Esophagus (tissue), 2 donors: ENCODE results near the gene DNAL4. TPM values are rescaled to one million over a fixed set of nuclear protein-coding genes. Genes with fewer than 3 reads are reported as not detected.

Experiments used
- H3K27ac ChIP-seq, 2 donors: one replicate each; pipeline ENCODE4 v1.5.1; 2013; ENCODE audit warnings: low read depth in 2 of 2, mild to moderate bottlenecking in 2 of 2, inconsistent platforms in 1 of 2, low read length in 1 of 2, moderate library complexity in 1 of 2
- H3K27me3 ChIP-seq, 2 donors: one replicate each; pipeline ENCODE4 v1.6.1; 2013; ENCODE audit warnings: low read length in 2 of 2, control low read depth in 1 of 2, mild to moderate bottlenecking in 1 of 2; ENCODE audit not compliant: insufficient read depth in 2 of 2, control insufficient read depth in 1 of 2
- H3K36me3 ChIP-seq, 2 donors: one replicate each; pipeline ENCODE4 v1.6.1; 2013; ENCODE audit warnings: low read length in 1 of 2; ENCODE audit not compliant: control insufficient read depth in 2 of 2, insufficient read depth in 2 of 2
- H3K4me1 ChIP-seq, 2 donors: one replicate each; pipeline ENCODE4 v1.6.1; 2013; ENCODE audit warnings: low read length in 1 of 2; ENCODE audit not compliant: control insufficient read depth in 2 of 2, insufficient read depth in 2 of 2
- H3K4me3 ChIP-seq, 2 donors: one replicate each; pipeline ENCODE4 v1.5.1; 2013; ENCODE audit warnings: low read length in 2 of 2, mild to moderate bottlenecking in 2 of 2, low read depth in 1 of 2, moderate library complexity in 1 of 2
- H3K9me3 ChIP-seq, 2 donors: one replicate each; pipeline ENCODE4 v1.6.1; 2013; ENCODE audit warnings: mild to moderate bottlenecking in 2 of 2, low read depth in 1 of 2, low read length in 1 of 2, moderate library complexity in 1 of 2; ENCODE audit not compliant: control insufficient read depth in 2 of 2, insufficient read depth in 1 of 2
- WGBS, 2 donors: extraction: QIAGEN DNeasy Blood & Tissue Kit; methylation state at CpG; one replicate each; pipeline ENCODE4 v1.1.7; 2013; 5-methylcytosine and 5-hydroxymethylcytosine counted together
- polyA plus RNA-seq, 2 donors: library from polyadenylated mRNA; stranded (reverse); fragments of 200-250 nt; gene quantifications; one replicate each; pipeline ENCODE4 v1.2.3, GENCODE V29; 2013
- donor health status: healthy with polysubstance abuse.
- donor health status: Bipolar disorder and iron deficiency.

The DNAL4 gene
- 10 to 100 TPM in 1 of 2 donors, 1 to 10 TPM in 1; 8.5 to 12.7 TPM for polyA plus RNA-seq

GRCh38 chr22:38793721-38794466 is at the start of gene DNAL4:
TSS of gene DNAL4 (minus strand) at chr22:38794143. CDS start at chr22:38782731, 11,412 bp downstream.
- H3K4me3 ChIP-seq, result peak within 1 kb of the TSS; percentile 70 to 82
- no peaks in the 10 kb centered on the region for H3K9me3 ChIP-seq
- H3K27me3 ChIP-seq, result no peaks in the 10 kb centered on the region
- 0 to 1% methylated on average over 41 to 47 of the region's 47 CpGs for WGBS, 2 donors
- H3K27ac ChIP-seq, result peak within 1 kb of the TSS; percentile 73 to 74
- H3K4me1 ChIP-seq, result peaks cover 0 to 4% of the 10 kb centered on the region in 2 donors
- no peaks in the 10 kb centered on the region for H3K36me3 ChIP-seq

GRCh38 chr22:38843201-38843656 is 49.3 kb upstream of the DNAL4 start:
- peaks cover 0 to 7% of the 10 kb centered on the region in 2 donors for H3K27me3 ChIP-seq
- WGBS, 2 donors, result 0 to 1% methylated on average over 46 to 68 of the region's 68 CpGs
- H3K36me3 ChIP-seq, result no peaks in the 10 kb centered on the region
- H3K4me3 ChIP-seq, result peak overlapping the region; percentile 19 to 45
- no peaks in the 10 kb centered on the region for H3K9me3 ChIP-seq
- H3K4me1 ChIP-seq, result peaks cover 0 to 6% of the 10 kb centered on the region in 2 donors
- peak overlapping the region; percentile 42 to 43 for H3K27ac ChIP-seq

GRCh38 chr22:38842512-38843200 is 48.7 kb upstream of the DNAL4 start:
- peaks cover 0 to 7% of the 10 kb centered on the region in 2 donors for H3K27me3 ChIP-seq
- peak overlapping the region; percentile 19 to 45 for H3K4me3 ChIP-seq
- 26 to 30% methylated on average over 34 of the region's 34 CpGs for WGBS, 2 donors
- H3K4me1 ChIP-seq, result peaks cover 0 to 6% of the 10 kb centered on the region in 2 donors
- H3K27ac ChIP-seq, result peak overlapping the region; percentile 42 to 43
- no peaks in the 10 kb centered on the region for H3K36me3 ChIP-seq
- H3K9me3 ChIP-seq, result no peaks in the 10 kb centered on the region

- H3K27me3 ChIP-seq, result peaks cover 0 to 7% of the 10 kb centered on the region in 2 donors
- WGBS, 2 donors, result 72 to 75% methylated on average over 5 of the region's 5 CpGs
- no peaks in the 10 kb centered on the region for H3K9me3 ChIP-seq
- no peaks in the 10 kb centered on the region for H3K36me3 ChIP-seq
- no peak overlapping the region for H3K27ac ChIP-seq
- H3K4me1 ChIP-seq, result peaks cover 0 to 6% of the 10 kb centered on the region in 2 donors
- H3K4me3 ChIP-seq, result no peak overlapping the region
Observed at GRCh38 chr22:38841635-38842034, 47.7 kb upstream of the DNAL4 start.

- Histone ChIP-seq H3K9me3 (no peaks in the 10 kb centered on the region), H3K4me1 (peaks cover 0 to 6% of the 10 kb centered on the region in 2 donors), H3K4me3 (no peak overlapping the region), H3K36me3 (no peaks in the 10 kb centered on the region), H3K27ac (no peak overlapping the region), H3K27me3 (peaks cover 0 to 7% of the 10 kb centered on the region in 2 donors)
- WGBS, 2 donors, result 33 to 36% methylated on average over 7 of the region's 7 CpGs
Observed at GRCh38 chr22:38841211-38841610, 47.3 kb upstream of the DNAL4 start.

- Histone ChIP-seq H3K27ac (no peak overlapping the region), H3K4me1 (peaks cover 0 to 6% of the 10 kb centered on the region in 2 donors), H3K9me3 (no peaks in the 10 kb centered on the region), H3K36me3 (no peaks in the 10 kb centered on the region), H3K4me3 (no peak overlapping the region), H3K27me3 (peaks cover 0 to 7% of the 10 kb centered on the region in 2 donors)
- WGBS, 2 donors, result 88 to 95% methylated on average over 3 of the region's 3 CpGs
Observed at GRCh38 chr22:38840129-38840528, 46.2 kb upstream of the DNAL4 start.

- 83 to 89% methylated on average over 1 of the region's 1 CpG for WGBS, 2 donors
- H3K36me3 ChIP-seq, result no peaks in the 10 kb centered on the region
- H3K4me1 ChIP-seq, result peaks cover 0 to 6% of the 10 kb centered on the region in 2 donors
- H3K27me3 ChIP-seq, result peaks cover 0 to 7% of the 10 kb centered on the region in 2 donors
- no peak overlapping the region for H3K4me3 ChIP-seq
- no peaks in the 10 kb centered on the region for H3K9me3 ChIP-seq
- H3K27ac ChIP-seq, result no peak overlapping the region
Observed at GRCh38 chr22:38839686-38840085, 45.7 kb upstream of the DNAL4 start.

- Histone ChIP-seq H3K27me3 (no peaks in the 10 kb centered on the region), H3K27ac (no peak overlapping the region), H3K36me3 (no peaks in the 10 kb centered on the region), H3K4me1 (peaks cover 0 to 2% of the 10 kb centered on the region in 2 donors), H3K9me3 (no peaks in the 10 kb centered on the region), H3K4me3 (no peak overlapping the region)
- 84 to 88% methylated on average over 6 of the region's 6 CpGs for WGBS, 2 donors
Observed at GRCh38 chr22:38837414-38837928, 43.5 kb upstream of the DNAL4 start.

- Histone ChIP-seq H3K9me3 (no peaks in the 10 kb centered on the region), H3K27me3 (no peaks in the 10 kb centered on the region), H3K4me1 (no peaks in the 10 kb centered on the region), H3K27ac (no peak overlapping the region), H3K36me3 (no peaks in the 10 kb centered on the region), H3K4me3 (no peak overlapping the region)
- WGBS, 2 donors, result 70 to 74% methylated on average over 19 of the region's 19 CpGs
Observed at GRCh38 chr22:38835888-38836301, 42.0 kb upstream of the DNAL4 start.
